ENCODE data around the gene ACTR2.
"Not testable (repeated sequence)": the region's sequence is repeated elsewhere in the genome, so short reads cannot be mapped to it uniquely, and the experiment has no call there.

Gene ACTR2

GRCh38 chr2:65314801-65315441, 87.3 kb downstream of the ACTR2 start:
- DNase-seq: no peak

- no peak for DNase-seq
Measured at GRCh38 chr2:65316072-65316471, 88.4 kb downstream of the ACTR2 start.

DNA sequence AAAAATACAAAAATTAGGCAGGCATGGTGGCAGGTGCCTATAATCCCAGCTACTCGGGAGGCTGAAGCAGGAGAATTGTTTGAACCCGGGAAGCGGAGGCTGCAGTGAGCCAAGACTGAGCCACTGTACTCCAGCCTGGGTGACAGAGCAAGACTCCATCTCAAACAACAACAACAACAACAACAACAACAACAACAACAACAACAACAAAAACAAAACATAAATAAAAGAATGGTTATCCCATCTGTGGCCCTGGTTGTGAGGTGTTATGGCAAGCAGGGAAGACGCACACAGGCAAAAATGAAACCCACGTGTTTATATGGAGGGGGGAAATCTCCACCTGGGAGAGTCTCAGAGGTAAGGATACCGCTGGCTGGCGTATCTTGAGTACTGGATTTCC, 89.7 kb downstream of the ACTR2 start:
- not testable (repeated sequence) for DNase-seq

DNA sequence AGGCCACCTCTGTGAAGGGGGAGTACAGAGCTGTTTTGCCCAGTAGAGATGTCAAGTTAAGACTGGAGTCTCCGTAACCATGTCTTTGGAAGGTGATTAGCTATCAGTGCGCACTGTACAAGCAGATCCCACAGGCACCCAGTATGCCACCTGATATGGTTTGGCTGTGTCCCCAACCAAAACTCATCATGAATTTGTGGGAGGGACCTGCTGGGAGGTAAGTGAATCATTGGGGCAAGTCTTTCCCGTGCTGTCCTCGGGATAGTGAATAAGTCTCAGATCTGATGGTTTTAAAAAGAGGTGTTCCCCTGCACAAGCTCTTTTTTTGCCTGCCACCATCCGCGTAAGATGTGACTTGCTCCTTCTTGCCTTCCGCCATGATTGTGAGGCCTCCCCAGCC, 90.2 kb downstream of the ACTR2 start:
- no peak for DNase-seq

DNA sequence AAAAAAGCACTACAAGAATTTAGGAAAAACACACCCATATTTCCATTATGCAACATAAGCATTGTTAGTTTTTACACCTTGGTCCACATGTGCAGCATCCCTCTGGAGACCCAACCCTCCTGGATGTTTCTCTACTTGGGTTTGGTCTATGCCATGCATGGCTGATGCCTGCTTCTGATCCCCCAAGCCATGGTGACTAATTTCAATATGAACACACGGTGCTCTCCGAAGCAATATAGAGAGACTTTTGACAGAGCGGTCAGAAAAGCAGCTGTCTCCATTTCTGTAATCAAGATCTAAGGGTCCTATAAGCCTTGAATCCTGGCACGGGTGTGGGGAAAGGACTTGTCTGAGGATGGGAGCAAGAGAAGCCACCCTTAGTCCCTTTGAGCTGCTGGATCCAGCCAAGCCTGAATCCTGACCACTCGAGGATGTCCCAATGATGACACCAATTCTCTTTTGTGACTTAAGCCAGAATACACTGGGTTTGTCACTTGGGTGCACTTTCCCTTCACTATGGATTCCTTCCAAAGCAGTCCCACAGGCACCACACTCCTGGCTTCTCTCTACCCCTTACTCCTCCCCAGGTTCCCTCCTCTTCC, 91.5 kb downstream of the ACTR2 start:
- no peak for DNase-seq

GRCh38 chr2:65319674-65320041, 92.0 kb downstream of the ACTR2 start:
- DNase-seq: no peak

- no peak for DNase-seq
Measured at GRCh38 chr2:65320042-65320725, 92.6 kb downstream of the ACTR2 start.
